ENCODE measurements around the gene HDAC4.

DNA sequence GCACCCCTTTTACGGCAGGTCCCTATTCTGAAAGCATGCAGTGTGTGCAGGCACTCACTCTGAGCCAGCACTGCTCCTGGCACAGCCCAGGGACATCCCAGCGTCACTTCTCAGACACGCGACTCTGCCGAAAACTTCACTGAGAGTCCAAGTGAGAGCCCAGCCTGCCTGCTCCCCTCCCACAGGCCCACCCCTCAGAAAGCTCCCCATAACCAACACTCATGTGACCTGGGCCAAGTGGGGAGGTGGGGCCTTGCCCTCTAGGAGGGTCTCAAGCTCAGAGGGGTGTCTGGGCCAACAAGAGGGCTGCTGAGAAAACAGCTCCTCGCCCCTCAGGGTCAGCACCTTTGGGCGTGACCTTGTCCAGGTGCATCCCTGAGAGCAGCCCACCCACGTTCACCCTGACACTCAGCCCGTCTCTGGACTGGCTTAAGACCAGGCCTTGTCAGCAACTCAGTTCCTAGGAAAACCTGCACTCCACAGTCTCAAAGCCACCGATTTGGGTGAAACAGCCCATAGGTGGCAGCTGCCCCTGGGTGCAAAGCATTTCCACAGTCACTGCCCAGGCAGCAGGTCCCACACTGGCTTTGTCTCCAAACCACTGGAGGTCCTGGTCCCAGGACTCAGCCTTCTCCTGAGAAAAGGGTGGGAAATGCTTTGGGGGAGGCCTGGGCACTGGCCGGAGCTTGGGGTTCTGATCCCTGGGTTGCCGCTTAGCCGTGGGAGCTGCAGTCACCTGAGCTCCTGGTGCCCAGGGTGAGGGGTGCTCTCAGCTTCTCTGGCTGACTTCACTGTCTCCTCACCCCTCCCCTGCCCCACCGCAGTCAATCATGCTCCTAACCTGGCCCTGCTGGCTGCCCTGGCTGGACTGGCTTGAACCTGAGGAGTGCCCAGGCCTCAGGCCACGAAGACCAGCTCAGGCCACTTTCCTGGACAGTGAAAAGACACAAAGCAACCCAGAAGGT lies 209.6 kb downstream of the HDAC4 start:
- TF ChIP-seq, protein P1, sequence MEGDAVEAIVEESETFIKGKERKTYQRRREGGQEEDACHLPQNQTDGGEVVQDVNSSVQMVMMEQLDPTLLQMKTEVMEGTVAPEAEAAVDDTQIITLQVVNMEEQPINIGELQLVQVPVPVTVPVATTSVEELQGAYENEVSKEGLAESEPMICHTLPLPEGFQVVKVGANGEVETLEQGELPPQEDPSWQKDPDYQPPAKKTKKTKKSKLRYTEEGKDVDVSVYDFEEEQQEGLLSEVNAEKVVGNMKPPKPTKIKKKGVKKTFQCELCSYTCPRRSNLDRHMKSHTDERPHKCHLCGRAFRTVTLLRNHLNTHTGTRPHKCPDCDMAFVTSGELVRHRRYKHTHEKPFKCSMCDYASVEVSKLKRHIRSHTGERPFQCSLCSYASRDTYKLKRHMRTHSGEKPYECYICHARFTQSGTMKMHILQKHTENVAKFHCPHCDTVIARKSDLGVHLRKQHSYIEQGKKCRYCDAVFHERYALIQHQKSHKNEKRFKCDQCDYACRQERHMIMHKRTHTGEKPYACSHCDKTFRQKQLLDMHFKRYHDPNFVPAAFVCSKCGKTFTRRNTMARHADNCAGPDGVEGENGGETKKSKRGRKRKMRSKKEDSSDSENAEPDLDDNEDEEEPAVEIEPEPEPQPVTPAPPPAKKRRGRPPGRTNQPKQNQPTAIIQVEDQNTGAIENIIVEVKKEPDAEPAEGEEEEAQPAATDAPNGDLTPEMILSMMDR (IDR thresholded peaks at IDR 0.05; ENCODE audit: low read length) = no peak
- TF ChIP-seq EZH2 (IDR thresholded peaks at IDR 0.05; ENCODE audit: borderline replicate concordance, low read length) = no peak
